Tibial artery (tissue), 4 donors: ENCODE measurements around the gene SUMO4.

Experiments
- DNase-seq, 2 donors: peaks; one replicate each; pipeline ENCODE4 v3.0.0-alpha.2; 2019
- H3K27ac ChIP-seq, 2 donors: fragments of 200-600 bp; sonication (generic) in 1 of 2; 1 replicate in 1 of 2; 2 replicates in 1 of 2; pipeline ENCODE4 v1.5.1; 2018 to 2019; ENCODE audit warnings: mild to moderate bottlenecking in 1 of 2
- H3K27me3 ChIP-seq, 2 donors: fragments of 200-600 bp; sonication (generic) in 1 of 2; one replicate each; pipeline versions ENCODE4 v1.5.1 to v1.6.0; 2016 to 2019
- H3K36me3 ChIP-seq, 3 donors: fragments of 200-600 bp; sonication (generic) in 2 of 3; one replicate each; pipeline ENCODE4 v1.5.1; 2016 to 2019; ENCODE audit warnings: mild to moderate bottlenecking in 2 of 3
- H3K4me1 ChIP-seq, 4 donors: fragments of 200-600 bp; sonication (generic) in 2 of 4; 1 replicate in 3 of 4; 2 replicates in 1 of 4; pipeline ENCODE4 v1.5.1; 2016 to 2019
- H3K4me3 ChIP-seq, 2 donors: fragments of 200-600 bp; sonication (generic) in 1 of 2; 1 replicate in 1 of 2; 2 replicates in 1 of 2; pipeline ENCODE4 v1.5.1; 2018 to 2019; ENCODE audit warnings: mild to moderate bottlenecking in 2 of 2
- H3K9me3 ChIP-seq, 3 donors: fragments of 200-600 bp; sonication (generic) in 1 of 3; one replicate each; pipeline ENCODE4 v1.5.1; 2016 to 2019
- CTCF ChIP-seq, 2 experiments: fragments of 200-600 bp in 1 of 2; fragments of 450-650 bp in 1 of 2; IDR thresholded peaks; one replicate each; pipeline ENCODE4 v1.5.1; 2017 to 2019; ENCODE audit warnings: antibody characterized with exemption in 2 of 2, mild to moderate bottlenecking in 1 of 2, moderate library complexity in 1 of 2
- intact Hi-C: fragments of 100-400 bp; cut with DNase I; formaldehyde crosslinking; loops from one replicate; pipeline ENCODE4 v1.15.0; 2023; ENCODE audit warnings: low total_unique reads

SUMO4 gene

GRCh38 chr6:149446791-149447376, 46.8 kb downstream of the SUMO4 start:
- no peak overlapping the region for H3K27ac ChIP-seq
- no peaks in the 10 kb centered on the region for H3K9me3 ChIP-seq
- TF ChIP-seq CTCF (IDR thresholded peaks at IDR 0.05), result no peak
- intact Hi-C loops, result no loop called here
- DNase-seq, result peak in 1 of 2 donors; percentile 16
- no peaks in the 10 kb centered on the region for H3K36me3 ChIP-seq
- peaks cover 0 to 68% of the 10 kb centered on the region in 2 donors for H3K27me3 ChIP-seq
- H3K4me3 ChIP-seq, result no peak overlapping the region
- peaks cover 0 to 19% (median 15%) of the 10 kb centered on the region in 4 donors for H3K4me1 ChIP-seq

- no peak overlapping the region for H3K4me3 ChIP-seq
- no peaks in the 10 kb centered on the region for H3K9me3 ChIP-seq
- H3K36me3 ChIP-seq, result no peaks in the 10 kb centered on the region
- no peak overlapping the region for H3K27ac ChIP-seq
- intact Hi-C loops, result no loop called here
- DNase-seq, result peak in 1 of 2 donors; percentile 39
- no peak for TF ChIP-seq CTCF (IDR thresholded peaks at IDR 0.05)
- peaks cover 0 to 60% of the 10 kb centered on the region in 2 donors for H3K27me3 ChIP-seq
- peaks cover 5 to 39% (median 30%) of the 10 kb centered on the region in 4 donors for H3K4me1 ChIP-seq
Observed at GRCh38 chr6:149448821-149449453, 48.9 kb downstream of the SUMO4 start.

- Histone ChIP-seq H3K9me3 (no peaks in the 10 kb centered on the region), H3K27me3 (peaks cover 0 to 57% of the 10 kb centered on the region in 2 donors), H3K36me3 (no peaks in the 10 kb centered on the region), H3K4me1 (peaks cover 6 to 50% (median 41%) of the 10 kb centered on the region in 4 donors), H3K4me3 (peak overlapping the region; percentile 46 to 55), H3K27ac (no peak overlapping the region)
- no peak for TF ChIP-seq CTCF (IDR thresholded peaks at IDR 0.05)
- DNase-seq, result peak in 1 of 2 donors; percentile 42
- intact Hi-C loops, result no loop called here
Observed at GRCh38 chr6:149449831-149450678, 50.0 kb downstream of the SUMO4 start.
